SK-N-SH treated with all-trans-retinoic acid at 6 μM for 48 hours (cell line): ENCODE measurements around the gene CBFA2T2.
"Not testable (repeated sequence)": the region's sequence is repeated elsewhere in the genome, so short reads cannot be mapped to it uniquely, and the experiment has no call there.

ENCODE experiments used
- ATAC-seq: fragments of 200-7000 bp; cut with Tn5 transposase; 3 replicates; pipeline ENCODE4 v1.9.1; 2020; ENCODE audit warnings: mild to moderate bottlenecking, moderate library complexity
- BACH2 ChIP-seq: fragments of 250-450 bp; sonication (Bioruptor Pico); IDR thresholded peaks from 2 replicates; pipeline ENCODE4 v1.9.0; 2021; ENCODE audit warnings: mild to moderate bottlenecking, borderline replicate concordance
- CSRNP3 ChIP-seq: fragments of 250-450 bp; sonication (Bioruptor Pico); IDR thresholded peaks from 2 replicates; pipeline ENCODE4 v1.5.1; 2021; ENCODE audit warnings: mild to moderate bottlenecking, moderate library complexity
- ESRRG ChIP-seq: fragments of 250-450 bp; sonication (Bioruptor Pico); IDR thresholded peaks from 2 replicates; pipeline ENCODE4 v1.6.1; 2021; ENCODE audit warnings: mild to moderate bottlenecking
- GLIS3 ChIP-seq: fragments of 250-450 bp; sonication (Bioruptor Pico); IDR thresholded peaks from 2 replicates; pipeline ENCODE4 v1.5.0; 2020; ENCODE audit warnings: mild to moderate bottlenecking, moderate library complexity
- ISL1 ChIP-seq: fragments of 250-450 bp; sonication (Bioruptor Pico); IDR thresholded peaks from 2 replicates; pipeline ENCODE4 v2.1.2; 2022; ENCODE audit warnings: mild to moderate bottlenecking, moderate library complexity
- PPARA ChIP-seq: fragments of 250-450 bp; sonication (Bioruptor Pico); IDR thresholded peaks from 2 replicates; pipeline ENCODE4 v1.5.0; 2020; ENCODE audit warnings: mild to moderate bottlenecking, borderline replicate concordance
- RARB ChIP-seq: fragments of 250-450 bp; sonication (Bioruptor Pico); IDR thresholded peaks from 2 replicates; pipeline ENCODE4 v1.8.0; 2021; ENCODE audit warnings: mild to moderate bottlenecking, moderate library complexity
- SNAI2 ChIP-seq: fragments of 250-450 bp; sonication (Bioruptor Pico); IDR thresholded peaks from 2 replicates; pipeline ENCODE4 v1.5.0; 2020; ENCODE audit warnings: mild to moderate bottlenecking, moderate library complexity
- TCF4 ChIP-seq: fragments of 250-450 bp; sonication (Bioruptor Pico); IDR thresholded peaks from 2 replicates; pipeline ENCODE4 v1.8.0; 2021; ENCODE audit warnings: mild to moderate bottlenecking, moderate library complexity, borderline replicate concordance
- TOX ChIP-seq: fragments of 250-450 bp; sonication (Bioruptor Pico); IDR thresholded peaks from 2 replicates; pipeline ENCODE4 v1.8.0; 2021; ENCODE audit warnings: mild to moderate bottlenecking, moderate library complexity, borderline replicate concordance
- ZC3H10 ChIP-seq: fragments of 250-450 bp; sonication (Bioruptor Pico); IDR thresholded peaks from 2 replicates; pipeline ENCODE4 v1.5.1; 2021; ENCODE audit warnings: mild to moderate bottlenecking, moderate library complexity
- ZFP3 ChIP-seq: fragments of 250-450 bp; sonication (Bioruptor Pico); IDR thresholded peaks from 2 replicates; pipeline ENCODE4 v1.5.0; 2020; ENCODE audit warnings: mild to moderate bottlenecking, moderate library complexity
- ZFP30 ChIP-seq: fragments of 450-650 bp; formaldehyde crosslinking; IDR thresholded peaks from 2 replicates; pipeline ENCODE4 v1.5.0; 2022; ENCODE audit warnings: mild to moderate bottlenecking, moderate library complexity
- ZNF565 ChIP-seq: fragments of 450-650 bp; formaldehyde crosslinking; conservative IDR thresholded peaks from 2 replicates; pipeline ENCODE4 v1.5.0; 2020; ENCODE audit warnings: low read depth, mild to moderate bottlenecking, moderate library complexity
- ZNF70 ChIP-seq: fragments of 450-650 bp; formaldehyde crosslinking; IDR thresholded peaks from 2 replicates; pipeline ENCODE4 v1.5.0; 2020; ENCODE audit warnings: mild to moderate bottlenecking, moderate library complexity
- TF ChIP-seq, protein P1 (sequence below): fragments of 250-450 bp; sonication (Bioruptor Pico); IDR thresholded peaks from 2 replicates; pipeline ENCODE4 v1.8.0; 2020; ENCODE audit warnings: mild to moderate bottlenecking, moderate library complexity, borderline replicate concordance
- TF ChIP-seq, protein P2 (sequence below): fragments of 250-450 bp; sonication (Bioruptor Pico); IDR thresholded peaks from 2 replicates; pipeline ENCODE4 v1.5.0; 2020; ENCODE audit warnings: mild to moderate bottlenecking, moderate library complexity

CBFA2T2 gene

GRCh38 chr20:33569802-33570391, 80.0 kb downstream of the CBFA2T2 start:
- ATAC-seq: no peak

GRCh38 chr20:33570743-33571142, 80.8 kb downstream of the CBFA2T2 start:
- no peak for ATAC-seq
- TF ChIP-seq BACH2 (CRISPR knock-in tag): no peak

More at GRCh38 chr20:33569802-33570391, 80.0 kb downstream of the CBFA2T2 start:
- TF ChIP-seq ZC3H10: no peak
- no peak for TF ChIP-seq TCF4 (CRISPR knock-in tag)
- TF ChIP-seq PPARA (CRISPR knock-in tag): no peak
- no peak for TF ChIP-seq CSRNP3 (CRISPR knock-in tag)
- TF ChIP-seq TOX (CRISPR knock-in tag): no peak
- no peak for TF ChIP-seq ZFP30
- TF ChIP-seq ISL1 (CRISPR knock-in tag): no peak
- TF ChIP-seq RARB (CRISPR knock-in tag): no peak
- no peak for TF ChIP-seq ESRRG (CRISPR knock-in tag)
- no peak for TF ChIP-seq SNAI2 (CRISPR knock-in tag)
- no peak for TF ChIP-seq GLIS3 (CRISPR knock-in tag)
- no peak for TF ChIP-seq ZNF70 (CRISPR knock-in tag)
- no peak for TF ChIP-seq BACH2 (CRISPR knock-in tag)

DNA sequence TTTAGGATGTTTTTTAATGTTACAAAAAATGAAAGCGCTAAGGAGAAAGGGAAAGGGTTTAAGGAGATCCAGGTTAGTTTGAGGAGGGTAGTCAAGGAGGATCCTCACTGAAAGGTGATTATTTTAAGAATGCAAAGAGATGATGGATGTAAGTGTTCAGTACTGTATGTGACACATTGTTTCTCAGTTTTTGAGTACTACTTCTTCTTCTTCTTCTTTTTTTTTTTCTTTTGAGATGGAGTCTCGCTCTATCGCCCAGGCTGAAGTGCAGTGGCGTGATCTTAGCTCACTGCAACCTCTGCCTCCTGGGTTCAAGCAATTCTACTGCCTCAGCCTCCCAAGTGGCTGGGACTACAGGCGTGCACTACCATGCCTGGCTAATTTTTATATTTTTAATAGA, 83.4 kb downstream of the CBFA2T2 start:
- not testable (repeated sequence) for ATAC-seq

DNA sequence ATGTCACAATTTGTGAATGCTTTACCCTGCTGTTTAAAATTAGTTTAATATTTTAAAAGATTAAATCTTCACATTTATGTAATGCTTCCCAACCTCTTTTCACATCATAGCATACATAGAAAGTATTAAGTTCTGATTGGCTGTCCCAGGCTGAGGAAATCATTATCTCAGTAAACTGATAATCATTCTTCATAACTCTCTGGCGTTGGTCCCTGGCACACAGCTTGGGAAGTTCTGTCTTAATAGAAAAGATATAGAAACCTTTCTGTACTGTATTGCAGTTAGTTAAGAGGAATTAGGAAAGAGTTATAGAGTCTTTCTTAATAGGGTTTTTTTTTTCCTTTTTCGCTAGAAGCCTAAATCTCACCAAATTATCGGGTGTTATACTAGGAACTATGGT, 85.4 kb downstream of the CBFA2T2 start:
- ATAC-seq: no peak
- TF ChIP-seq TCF4 (CRISPR knock-in tag) (peak; percentile 19; the same call in 1 of the 2 replicates), ZNF565 (CRISPR knock-in tag) (no peak), ISL1 (CRISPR knock-in tag) (peak; percentile 43)

- TF ChIP-seq ZC3H10 (no peak), ZNF565 (CRISPR knock-in tag) (no peak), PPARA (CRISPR knock-in tag) (no peak), ZFP3 (no peak), BACH2 (CRISPR knock-in tag) (0 out of 2 replicates have a peak, but pooled peaks have one; percentile 46), TCF4 (CRISPR knock-in tag) (peak; percentile 61)
- TF ChIP-seq, protein P1, sequence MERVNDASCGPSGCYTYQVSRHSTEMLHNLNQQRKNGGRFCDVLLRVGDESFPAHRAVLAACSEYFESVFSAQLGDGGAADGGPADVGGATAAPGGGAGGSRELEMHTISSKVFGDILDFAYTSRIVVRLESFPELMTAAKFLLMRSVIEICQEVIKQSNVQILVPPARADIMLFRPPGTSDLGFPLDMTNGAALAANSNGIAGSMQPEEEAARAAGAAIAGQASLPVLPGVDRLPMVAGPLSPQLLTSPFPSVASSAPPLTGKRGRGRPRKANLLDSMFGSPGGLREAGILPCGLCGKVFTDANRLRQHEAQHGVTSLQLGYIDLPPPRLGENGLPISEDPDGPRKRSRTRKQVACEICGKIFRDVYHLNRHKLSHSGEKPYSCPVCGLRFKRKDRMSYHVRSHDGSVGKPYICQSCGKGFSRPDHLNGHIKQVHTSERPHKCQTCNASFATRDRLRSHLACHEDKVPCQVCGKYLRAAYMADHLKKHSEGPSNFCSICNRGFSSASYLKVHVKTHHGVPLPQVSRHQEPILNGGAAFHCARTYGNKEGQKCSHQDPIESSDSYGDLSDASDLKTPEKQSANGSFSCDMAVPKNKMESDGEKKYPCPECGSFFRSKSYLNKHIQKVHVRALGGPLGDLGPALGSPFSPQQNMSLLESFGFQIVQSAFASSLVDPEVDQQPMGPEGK (CRISPR knock-in tag): no peak
- TF ChIP-seq, protein P2, sequence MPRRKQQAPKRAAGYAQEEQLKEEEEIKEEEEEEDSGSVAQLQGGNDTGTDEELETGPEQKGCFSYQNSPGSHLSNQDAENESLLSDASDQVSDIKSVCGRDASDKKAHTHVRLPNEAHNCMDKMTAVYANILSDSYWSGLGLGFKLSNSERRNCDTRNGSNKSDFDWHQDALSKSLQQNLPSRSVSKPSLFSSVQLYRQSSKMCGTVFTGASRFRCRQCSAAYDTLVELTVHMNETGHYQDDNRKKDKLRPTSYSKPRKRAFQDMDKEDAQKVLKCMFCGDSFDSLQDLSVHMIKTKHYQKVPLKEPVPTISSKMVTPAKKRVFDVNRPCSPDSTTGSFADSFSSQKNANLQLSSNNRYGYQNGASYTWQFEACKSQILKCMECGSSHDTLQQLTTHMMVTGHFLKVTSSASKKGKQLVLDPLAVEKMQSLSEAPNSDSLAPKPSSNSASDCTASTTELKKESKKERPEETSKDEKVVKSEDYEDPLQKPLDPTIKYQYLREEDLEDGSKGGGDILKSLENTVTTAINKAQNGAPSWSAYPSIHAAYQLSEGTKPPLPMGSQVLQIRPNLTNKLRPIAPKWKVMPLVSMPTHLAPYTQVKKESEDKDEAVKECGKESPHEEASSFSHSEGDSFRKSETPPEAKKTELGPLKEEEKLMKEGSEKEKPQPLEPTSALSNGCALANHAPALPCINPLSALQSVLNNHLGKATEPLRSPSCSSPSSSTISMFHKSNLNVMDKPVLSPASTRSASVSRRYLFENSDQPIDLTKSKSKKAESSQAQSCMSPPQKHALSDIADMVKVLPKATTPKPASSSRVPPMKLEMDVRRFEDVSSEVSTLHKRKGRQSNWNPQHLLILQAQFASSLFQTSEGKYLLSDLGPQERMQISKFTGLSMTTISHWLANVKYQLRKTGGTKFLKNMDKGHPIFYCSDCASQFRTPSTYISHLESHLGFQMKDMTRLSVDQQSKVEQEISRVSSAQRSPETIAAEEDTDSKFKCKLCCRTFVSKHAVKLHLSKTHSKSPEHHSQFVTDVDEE (CRISPR knock-in tag): peak; percentile 49; the same call in 1 of the 2 replicates
- TF ChIP-seq, all 23 proteins: peak for 3
- ATAC-seq: peak; percentile 32; the same call in 2 of the 3 replicates
These were observed 86.7 kb downstream of the CBFA2T2 start for GRCh38 chr20:33576432-33577125.

DNA sequence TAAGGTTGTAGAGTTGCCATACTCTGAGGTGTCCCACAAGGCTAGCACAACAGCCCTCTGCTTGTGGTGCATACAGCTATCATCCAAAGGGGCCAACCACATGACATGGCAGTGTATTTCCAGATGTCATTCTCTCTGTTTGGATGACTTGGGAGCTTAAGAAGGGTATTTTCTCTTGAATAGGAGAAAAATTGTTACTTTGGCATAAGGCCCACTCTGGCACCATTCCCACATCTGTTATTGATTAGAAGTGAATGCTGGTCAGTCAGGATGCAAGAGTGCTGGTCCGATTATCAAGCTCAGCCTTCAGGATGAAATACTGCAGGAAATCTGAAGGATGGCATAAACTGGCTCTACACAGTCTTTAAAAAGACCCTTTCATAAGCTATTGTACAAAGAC, 88.6 kb downstream of the CBFA2T2 start:
- peak; percentile 88 for ATAC-seq
- TF ChIP-seq ESRRG (CRISPR knock-in tag): no peak
- no peak for TF ChIP-seq ZC3H10
- TF ChIP-seq ZFP30: no peak
- TF ChIP-seq ZNF70 (CRISPR knock-in tag): peak; percentile 61; the same call in 1 of the 2 replicates
- TF ChIP-seq, protein P1 (CRISPR knock-in tag): no peak
- TF ChIP-seq, protein P2 (CRISPR knock-in tag): peak; percentile 89; the same call in 1 of the 2 replicates
- TF ChIP-seq TCF4 (CRISPR knock-in tag): peak; percentile 91
